Loucy (cell line): ENCODE measurements around the gene MAN1A2.

ENCODE experiments used
- H2AFZ ChIP-seq: fragments of 200-600 bp; sonication (generic); 2 replicates; pipeline ENCODE4 v1.6.0; 2016; ENCODE audit warnings: antibody characterized with exemption, mild to moderate bottlenecking, low read length, moderate library complexity
- H3F3A ChIP-seq: fragments of 200-600 bp; 2 replicates; pipeline ENCODE4 v1.6.0; 2016; ENCODE audit warnings: antibody characterized with exemption, low read depth, mild to moderate bottlenecking
- H3K27me3 ChIP-seq: fragments of 200-600 bp; sonication (generic); 2 replicates; pipeline ENCODE4 v1.6.1; 2014; ENCODE audit warnings: low read length, mild to moderate bottlenecking; ENCODE audit not compliant: insufficient read depth, poor library complexity, severe bottlenecking
- H3K36me3 ChIP-seq: fragments of 200-600 bp; sonication (generic); 2 replicates; pipeline ENCODE4 v1.6.1; 2016; ENCODE audit warnings: low read length; ENCODE audit not compliant: insufficient read depth
- H3K4me1 ChIP-seq: fragments of 200-600 bp; sonication (generic); 2 replicates; pipeline ENCODE4 v1.5.1; 2014; ENCODE audit warnings: low read length, mild to moderate bottlenecking; ENCODE audit not compliant: insufficient read depth, poor library complexity, severe bottlenecking
- H3K4me2 ChIP-seq: fragments of 200-600 bp; sonication (generic); 2 replicates; pipeline ENCODE4 v1.6.0; 2014; ENCODE audit warnings: antibody characterized with exemption, low read length, low read depth, mild to moderate bottlenecking; ENCODE audit not compliant: poor library complexity, severe bottlenecking
- H3K4me3 ChIP-seq: fragments of 200-600 bp; sonication (generic); 2 replicates; pipeline ENCODE4 v1.5.1; 2014; ENCODE audit warnings: low read length, mild to moderate bottlenecking, mixed read lengths; ENCODE audit not compliant: poor library complexity, severe bottlenecking
- H3K79me2 ChIP-seq: fragments of 200-600 bp; sonication (generic); 2 replicates; pipeline ENCODE4 v1.6.1; 2014; ENCODE audit warnings: low read length; ENCODE audit not compliant: insufficient read depth
- H3K9ac ChIP-seq: fragments of 200-600 bp; sonication (generic); 2 replicates; pipeline ENCODE4 v1.6.0; 2014; ENCODE audit warnings: mild to moderate bottlenecking, low read depth, low read length, moderate library complexity; ENCODE audit not compliant: poor library complexity, severe bottlenecking
- H3K9me2 ChIP-seq: fragments of 200-600 bp; sonication (generic); replicated peaks from 2 replicates; pipeline ENCODE4 v1.6.1; 2016; ENCODE audit warnings: low read depth, low read length, mixed read lengths
- H3K9me3 ChIP-seq: fragments of 200-600 bp; sonication (generic); 2 replicates; pipeline ENCODE4 v1.6.1; 2014; ENCODE audit warnings: mild to moderate bottlenecking, antibody characterized with exemption, low read length, low read depth; ENCODE audit not compliant: insufficient read depth
- H4K20me1 ChIP-seq: fragments of 200-600 bp; sonication (generic); 2 replicates; pipeline ENCODE4 v1.6.0; 2014; ENCODE audit warnings: antibody characterized with exemption, low read length, mild to moderate bottlenecking; ENCODE audit not compliant: insufficient read depth, poor library complexity, severe bottlenecking
- CTCF ChIP-seq: fragments of 200-600 bp; sonication (generic); conservative IDR thresholded peaks from 2 replicates; pipeline ENCODE4 v1.5.1; 2014; ENCODE audit warnings: mild to moderate bottlenecking, antibody characterized with exemption, low read length
- EZH2phosphoT487 ChIP-seq: fragments of 200-600 bp; IDR thresholded peaks from 2 replicates; pipeline ENCODE4 v1.6.1; 2018; ENCODE audit warnings: antibody characterized with exemption, mild to moderate bottlenecking, moderate library complexity, borderline replicate concordance

Gene MAN1A2

GRCh38 chr1:117359561-117360289, 7.5 kb upstream of the MAN1A2 start:
- Histone ChIP-seq H3K36me3 (no peaks in the 10 kb centered on the region), H4K20me1 (no peaks in the 10 kb centered on the region), H3K4me1 (peaks cover 5% of the 10 kb centered on the region), H3K9me2 (no peaks in the 10 kb centered on the region), H3K9me3 (no peaks in the 10 kb centered on the region), H2AFZ (peak overlapping the region; percentile 39), H3F3A (no peaks in the 10 kb centered on the region; the same call in 1 of the 2 replicates), H3K9ac (no peak overlapping the region), H3K4me2 (peak overlapping the region; percentile 2), H3K79me2 (no peaks in the 10 kb centered on the region), H3K27me3 (no peaks in the 10 kb centered on the region), H3K4me3 (no peak overlapping the region)
- TF ChIP-seq CTCF (no peak), EZH2phosphoT487 (no peak)

- Histone ChIP-seq H3K9ac (no peak overlapping the region), H2AFZ (no peak overlapping the region), H3K4me3 (no peak overlapping the region), H3K4me1 (peaks cover 16% of the 10 kb centered on the region), H3K9me3 (no peaks in the 10 kb centered on the region), H3K9me2 (no peaks in the 10 kb centered on the region), H4K20me1 (peaks cover 8% of the 10 kb centered on the region), H3K36me3 (no peaks in the 10 kb centered on the region), H3K4me2 (no peak overlapping the region), H3F3A (no peaks in the 10 kb centered on the region; the same call in 1 of the 2 replicates), H3K27me3 (no peaks in the 10 kb centered on the region), H3K79me2 (peaks cover 23% of the 10 kb centered on the region)
- TF ChIP-seq EZH2phosphoT487, result no peak
- TF ChIP-seq CTCF, result no peak
Measured at GRCh38 chr1:117362986-117363385, 4.3 kb upstream of the MAN1A2 start.

GRCh38 chr1:117363571-117364048, 3.6 kb upstream of the MAN1A2 start:
- peak overlapping the region; percentile 10 for H3K4me2 ChIP-seq
- TF ChIP-seq CTCF, result no peak
- no peak for TF ChIP-seq EZH2phosphoT487
- no peaks in the 10 kb centered on the region for H3K9me3 ChIP-seq
- H3K4me1 ChIP-seq, result peaks cover 22% of the 10 kb centered on the region
- H3K27me3 ChIP-seq, result no peaks in the 10 kb centered on the region
- H3F3A ChIP-seq, result no peaks in the 10 kb centered on the region; the same call in 1 of the 2 replicates
- no peaks in the 10 kb centered on the region for H3K36me3 ChIP-seq
- H3K79me2 ChIP-seq, result peaks cover 29% of the 10 kb centered on the region
- H3K9me2 ChIP-seq, result no peaks in the 10 kb centered on the region
- peaks cover 15% of the 10 kb centered on the region for H4K20me1 ChIP-seq
- H3K4me3 ChIP-seq, result no peak overlapping the region
- no peak overlapping the region for H2AFZ ChIP-seq
- no peak overlapping the region for H3K9ac ChIP-seq
